Peyer's patch (tissue), 4 donors: Measurements from ENCODE around the gene CLN6. TPM values are rescaled to one million over a fixed set of nuclear protein-coding genes. Genes with fewer than 3 reads are reported as not detected.
"Not testable (repeated sequence)": the region's sequence is repeated elsewhere in the genome, so short reads cannot be mapped to it uniquely, and the experiment has no call there.

ENCODE experiments used
- DNase-seq, 3 donors: peaks; one replicate each; pipeline ENCODE4 v3.0.0-alpha.2; 2017 to 2019
- H3K27ac ChIP-seq, 4 donors: fragments of 200-600 bp; sonication (generic); one replicate each; pipeline ENCODE4 v1.5.1; 2016 to 2019
- H3K27me3 ChIP-seq, 2 donors: fragments of 200-600 bp; sonication (generic); one replicate each; pipeline ENCODE4 v1.5.1; 2019
- H3K36me3 ChIP-seq, 3 donors: fragments of 200-600 bp; sonication (generic); one replicate each; pipeline ENCODE4 v1.5.1; 2016 to 2019
- H3K4me1 ChIP-seq, 4 donors: fragments of 200-600 bp; sonication (generic); one replicate each; pipeline ENCODE4 v1.5.1; 2016 to 2019
- H3K4me3 ChIP-seq, 4 donors: fragments of 200-600 bp; sonication (generic); 1 replicate in 3 of 4; 2 replicates in 1 of 4; pipeline ENCODE4 v1.5.1; 2016 to 2019; ENCODE audit warnings: mild to moderate bottlenecking in 1 of 4
- H3K9me3 ChIP-seq, 4 donors: fragments of 200-600 bp; sonication (generic); one replicate each; pipeline ENCODE4 v1.5.1; 2016 to 2019; ENCODE audit warnings: mild to moderate bottlenecking in 1 of 4
- CTCF ChIP-seq, 6 experiments: fragments of 450-650 bp in 4 of 6; fragments of 200-600 bp in 2 of 6; sonication (generic) in 1 of 6; IDR thresholded peaks; one replicate each; pipeline ENCODE4 v1.5.1; 2017 to 2019; ENCODE audit warnings: antibody characterized with exemption in 6 of 6, mild to moderate bottlenecking in 3 of 6, moderate library complexity in 1 of 6
- POLR2A ChIP-seq, 2 donors: fragments of 450-650 bp; IDR thresholded peaks; one replicate each; pipeline ENCODE4 v1.5.1; 2017; ENCODE audit warnings: antibody characterized with exemption in 2 of 2, mild to moderate bottlenecking in 2 of 2, moderate library complexity in 2 of 2
- total RNA-seq, 4 donors: library from RNA; depleted of rRNA; stranded (reverse); fragments of >200 nt; gene quantifications; one replicate each; pipeline ENCODE4 v1.1.0, GENCODE V29; 2016

Gene CLN6
- total RNA-seq, 4 donors from 2014 or later, result 19.0 to 38.0 (median 23.0) TPM

DNA sequence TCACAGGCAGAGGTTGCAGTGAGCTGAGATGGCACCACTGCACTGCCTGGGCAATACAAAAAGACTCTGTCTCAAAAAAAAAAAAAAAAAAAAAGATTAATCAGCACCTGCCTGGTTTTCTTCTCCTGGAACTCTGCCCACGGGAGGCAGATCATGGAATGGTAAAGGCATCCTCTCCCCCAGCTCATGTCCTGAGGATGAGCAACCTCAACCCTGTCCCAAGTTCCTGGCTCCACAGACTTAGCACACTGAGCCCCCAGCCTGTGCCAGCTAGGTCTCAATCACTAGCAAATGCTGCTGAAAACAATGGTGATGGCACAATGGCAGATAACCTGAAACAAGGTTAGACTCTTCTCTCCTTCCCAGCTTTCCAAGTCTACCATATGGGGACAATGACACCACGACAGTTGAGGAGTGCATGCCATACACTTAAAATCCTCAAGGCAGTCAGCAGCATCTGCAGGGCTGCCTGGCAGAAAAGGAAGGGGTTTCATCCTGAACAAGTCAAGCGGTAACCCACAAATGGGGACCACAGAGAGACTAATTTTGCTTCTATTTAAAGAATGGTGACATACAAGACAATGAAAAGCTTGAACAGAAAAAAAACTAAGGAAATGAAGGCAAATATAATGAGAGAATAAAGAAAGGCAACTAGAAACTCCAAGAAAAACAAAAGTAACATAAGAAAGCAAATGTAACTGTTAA is 4.8 kb downstream of the CLN6 start:
- no peaks in the 10 kb centered on the region for H3K27me3 ChIP-seq
- TF ChIP-seq POLR2A (IDR thresholded peaks at IDR 0.05) (no peak), CTCF (IDR thresholded peaks at IDR 0.05) (no peak)
- H3K36me3 ChIP-seq, result no peaks in the 10 kb centered on the region
- H3K4me1 ChIP-seq, result peaks cover 0 to 13% (median 6%) of the 10 kb centered on the region in 4 donors
- H3K27ac ChIP-seq, result no peak overlapping the region
- H3K9me3 ChIP-seq, result no peaks in the 10 kb centered on the region
- peak in 1 of 3 donors; percentile 20 for DNase-seq
- no peak overlapping the region for H3K4me3 ChIP-seq

- no peaks in the 10 kb centered on the region for H3K9me3 ChIP-seq
- H3K4me3 ChIP-seq, result no peak overlapping the region
- no peak for TF ChIP-seq CTCF (IDR thresholded peaks at IDR 0.05)
- TF ChIP-seq POLR2A (IDR thresholded peaks at IDR 0.05), result no peak
- peak in 1 of 3 donors; percentile 4 for DNase-seq
- no peaks in the 10 kb centered on the region for H3K27me3 ChIP-seq
- no peaks in the 10 kb centered on the region for H3K36me3 ChIP-seq
- no peak overlapping the region for H3K27ac ChIP-seq
- peaks cover 0 to 13% (median 6%) of the 10 kb centered on the region in 4 donors for H3K4me1 ChIP-seq
Observed at GRCh38 chr15:68224108-68224507, 5.4 kb downstream of the CLN6 start.

- peak in 1 of 3 donors; percentile 11 for DNase-seq
- TF ChIP-seq CTCF (IDR thresholded peaks at IDR 0.05), result no peak
- H3K4me1 ChIP-seq, result peaks cover 0 to 8% (median under 1%) of the 10 kb centered on the region in 4 donors
- H3K36me3 ChIP-seq, result peaks cover 0 to 5% (median 0%) of the 10 kb centered on the region in 3 donors
- H3K27me3 ChIP-seq, result no peaks in the 10 kb centered on the region
- no peak overlapping the region for H3K4me3 ChIP-seq
- no peak overlapping the region for H3K27ac ChIP-seq
- H3K9me3 ChIP-seq, result no peaks in the 10 kb centered on the region
Observed at GRCh38 chr15:68223171-68223570, 6.4 kb downstream of the CLN6 start.

DNA sequence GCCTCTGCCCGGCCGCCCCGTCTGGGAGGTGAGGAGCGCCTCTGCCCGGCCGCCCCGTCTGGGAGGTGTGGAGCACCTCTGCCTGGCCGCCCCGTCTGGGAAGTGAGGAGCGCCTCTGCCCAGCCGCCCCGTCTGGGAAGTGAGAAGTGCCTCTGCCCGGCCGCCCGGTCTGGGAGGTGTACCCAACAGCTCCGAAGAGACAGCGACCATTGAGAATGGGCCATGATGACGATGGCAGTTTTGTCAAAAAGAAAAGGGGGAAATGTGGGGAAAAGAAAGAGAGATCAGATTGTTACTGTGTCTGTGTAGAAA is 7.1 kb downstream of the CLN6 start:
- peak in 1 of 3 donors; percentile 17 for DNase-seq
- not testable (repeated sequence) for H3K4me3 ChIP-seq, H3K36me3 ChIP-seq, H3K4me1 ChIP-seq, H3K27me3 ChIP-seq, H3K9me3 ChIP-seq, H3K27ac ChIP-seq

DNA sequence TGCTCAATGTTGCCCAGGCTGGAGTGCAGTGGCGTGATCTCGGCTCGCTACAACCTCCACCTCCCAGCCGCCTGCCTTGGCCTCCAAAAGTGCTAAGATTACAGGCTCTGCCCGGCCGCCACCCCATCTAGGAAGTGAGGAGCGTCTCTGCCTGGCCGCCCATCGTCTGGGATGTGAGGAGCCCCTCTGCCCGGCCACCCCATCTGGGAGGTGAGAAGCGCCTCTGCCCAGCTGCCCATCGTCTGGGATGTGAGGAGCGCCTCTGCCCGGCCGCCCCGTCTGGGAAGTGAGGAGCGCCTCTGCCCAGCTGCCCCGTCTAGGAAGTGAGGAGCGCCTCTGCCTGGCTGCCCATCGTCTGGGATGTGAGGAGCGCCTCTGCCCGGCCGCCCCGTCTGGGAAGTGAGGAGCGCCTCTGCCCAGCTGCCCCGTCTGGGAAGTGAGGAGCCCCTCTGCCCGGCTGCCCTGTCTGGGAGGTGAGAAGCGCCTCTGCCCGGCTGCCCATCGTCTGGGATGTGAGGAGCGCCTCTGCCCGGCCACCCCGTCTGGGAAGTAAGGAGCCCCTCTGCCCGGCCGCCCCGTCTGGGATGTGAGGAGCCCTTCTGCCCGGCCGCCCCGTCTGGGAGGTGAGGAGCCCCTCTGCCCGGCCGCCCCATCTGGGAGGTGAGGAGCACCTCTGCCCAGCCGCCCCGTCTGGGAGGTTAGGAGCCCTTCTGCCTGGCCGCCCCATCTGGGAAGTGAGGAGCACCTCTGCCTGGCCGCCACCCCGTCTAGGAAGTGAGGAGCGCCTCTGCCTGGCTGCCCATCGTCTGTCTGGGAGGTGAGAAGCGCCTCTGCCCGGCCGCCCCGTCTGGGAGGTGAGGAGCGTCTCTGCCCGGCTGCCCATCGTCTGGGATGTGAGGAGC is 7.7 kb downstream of the CLN6 start:
- not testable (repeated sequence) for H3K9me3 ChIP-seq, H3K4me1 ChIP-seq, H3K4me3 ChIP-seq, H3K27ac ChIP-seq, H3K27me3 ChIP-seq
- DNase-seq, result peak in 2 of 3 donors; percentile 9 to 29
- peaks cover 0 to 11% (median 0%) of the 10 kb centered on the region in 3 donors for H3K36me3 ChIP-seq

- Histone ChIP-seq H3K4me3 (no peak overlapping the region), H3K9me3 (no peaks in the 10 kb centered on the region), H3K4me1 (no peaks in the 10 kb centered on the region), H3K27ac (no peak overlapping the region), H3K27me3 (no peaks in the 10 kb centered on the region), H3K36me3 (peaks cover 0 to 11% (median 0%) of the 10 kb centered on the region in 3 donors)
- peak in 1 of 3 donors; percentile 15 for DNase-seq
- TF ChIP-seq POLR2A (IDR thresholded peaks at IDR 0.05) (no peak), CTCF (IDR thresholded peaks at IDR 0.05) (no peak)
Observed at GRCh38 chr15:68220967-68221366, 8.6 kb downstream of the CLN6 start.
